ENCODE measurements around the gene P4HB. TPM values are rescaled to one million over a fixed set of nuclear protein-coding genes. Genes with fewer than 3 reads are reported as not detected.

P4HB gene
- total and polyA plus RNA-seq, 2 donors (not counting 1 experiment from before 2014, with no cell fraction given), result 109 to 1,034 TPM

- Histone ChIP-seq H3K4me2 (ENCODE audit: extremely low read depth, insufficient read depth, low read length) (no peak overlapping the region), H3K4me3 (replicated peaks in 1 of 4; ENCODE audit: control extremely low read depth in 1 of 4, insufficient read depth in 1 of 4, low read depth in 3 of 4, low read length in 4 of 4) (no peak overlapping the region), H3K36me3 (ENCODE audit: control insufficient read depth, insufficient read depth, low read length) (no peaks in the 10 kb centered on the region), H4K20me1 (ENCODE audit: control insufficient read depth, extremely low read depth, insufficient read depth, low read length) (no peaks in the 10 kb centered on the region), H3K9me3 (ENCODE audit: control insufficient read depth, insufficient read depth, low read depth, low read length) (no peaks in the 10 kb centered on the region), H3K9ac (ENCODE audit: insufficient read depth, low read length) (no peak overlapping the region), H3K27me3 (ENCODE audit: control insufficient read depth, insufficient read depth, low read length) (peaks cover 27% of the 10 kb centered on the region), H3K27ac (ENCODE audit: insufficient read depth, low read length) (no peak overlapping the region), H3K79me2 (ENCODE audit: control insufficient read depth, insufficient read depth, low read length) (no peaks in the 10 kb centered on the region), H3K4me1 (ENCODE audit: control insufficient read depth, extremely low read depth, insufficient read depth, low read length) (no peaks in the 10 kb centered on the region), H2AFZ (ENCODE audit: low read length) (no peak overlapping the region)
- no peak for DNase-seq (ENCODE audit: low read depth in 2 of 2)
- no peak for TF ChIP-seq CTCF (conservative IDR thresholded peaks at IDR 0.05 in 1 of 2, IDR thresholded peaks at IDR 0.05 in 1 of 2; ENCODE audit: low read depth in 1 of 2, low read length in 2 of 2)
- TF ChIP-seq EZH2 (IDR thresholded peaks at IDR 0.05; ENCODE audit: low read length, missing control alignments), result no peak
Observed at GRCh38 chr17:81810892-81811704, 49.2 kb downstream of the P4HB start.

GRCh38 chr17:81810476-81810875, 49.9 kb downstream of the P4HB start:
- Histone ChIP-seq H3K4me3 (replicated peaks in 1 of 4; ENCODE audit: control extremely low read depth in 1 of 4, insufficient read depth in 1 of 4, low read depth in 3 of 4, low read length in 4 of 4) (no peak overlapping the region), H3K9me3 (ENCODE audit: control insufficient read depth, insufficient read depth, low read depth, low read length) (no peaks in the 10 kb centered on the region), H4K20me1 (ENCODE audit: control insufficient read depth, extremely low read depth, insufficient read depth, low read length) (no peaks in the 10 kb centered on the region), H3K27me3 (ENCODE audit: control insufficient read depth, insufficient read depth, low read length) (peaks cover 28% of the 10 kb centered on the region), H2AFZ (ENCODE audit: low read length) (no peak overlapping the region), H3K4me2 (ENCODE audit: extremely low read depth, insufficient read depth, low read length) (no peak overlapping the region), H3K79me2 (ENCODE audit: control insufficient read depth, insufficient read depth, low read length) (no peaks in the 10 kb centered on the region), H3K27ac (ENCODE audit: insufficient read depth, low read length) (no peak overlapping the region), H3K36me3 (ENCODE audit: control insufficient read depth, insufficient read depth, low read length) (no peaks in the 10 kb centered on the region), H3K9ac (ENCODE audit: insufficient read depth, low read length) (no peak overlapping the region), H3K4me1 (ENCODE audit: control insufficient read depth, extremely low read depth, insufficient read depth, low read length) (no peaks in the 10 kb centered on the region)
- TF ChIP-seq EZH2 (IDR thresholded peaks at IDR 0.05; ENCODE audit: low read length, missing control alignments) (no peak), CTCF (conservative IDR thresholded peaks at IDR 0.05 in 1 of 2, IDR thresholded peaks at IDR 0.05 in 1 of 2; ENCODE audit: low read depth in 1 of 2, low read length in 2 of 2) (no peak)
- DNase-seq (ENCODE audit: low read depth in 2 of 2), result no peak

GRCh38 chr17:81809556-81809998, 50.8 kb downstream of the P4HB start:
- DNase-seq (ENCODE audit: low read depth in 2 of 2), result no peak
- TF ChIP-seq CTCF (conservative IDR thresholded peaks at IDR 0.05 in 1 of 2, IDR thresholded peaks at IDR 0.05 in 1 of 2; ENCODE audit: low read depth in 1 of 2, low read length in 2 of 2), result no peak
- no peak for TF ChIP-seq EZH2 (IDR thresholded peaks at IDR 0.05; ENCODE audit: low read length, missing control alignments)
- H3K27ac ChIP-seq (ENCODE audit: insufficient read depth, low read length), result no peak overlapping the region
- H3K4me3 ChIP-seq (replicated peaks in 1 of 4; ENCODE audit: control extremely low read depth in 1 of 4, insufficient read depth in 1 of 4, low read depth in 3 of 4, low read length in 4 of 4), result no peak overlapping the region
- H2AFZ ChIP-seq (ENCODE audit: low read length), result no peak overlapping the region
- H4K20me1 ChIP-seq (ENCODE audit: control insufficient read depth, extremely low read depth, insufficient read depth, low read length), result no peaks in the 10 kb centered on the region
- no peak overlapping the region for H3K9ac ChIP-seq (ENCODE audit: insufficient read depth, low read length)
- no peaks in the 10 kb centered on the region for H3K4me1 ChIP-seq (ENCODE audit: control insufficient read depth, extremely low read depth, insufficient read depth, low read length)
- peaks cover 34% of the 10 kb centered on the region for H3K27me3 ChIP-seq (ENCODE audit: control insufficient read depth, insufficient read depth, low read length)
- no peaks in the 10 kb centered on the region for H3K9me3 ChIP-seq (ENCODE audit: control insufficient read depth, insufficient read depth, low read depth, low read length)
- H3K36me3 ChIP-seq (ENCODE audit: control insufficient read depth, insufficient read depth, low read length), result no peaks in the 10 kb centered on the region
- no peaks in the 10 kb centered on the region for H3K79me2 ChIP-seq (ENCODE audit: control insufficient read depth, insufficient read depth, low read length)
- no peak overlapping the region for H3K4me2 ChIP-seq (ENCODE audit: extremely low read depth, insufficient read depth, low read length)
